CD4-positive, alpha-beta T cell treated with Interleukin-4 for 4 hours (primary cell): Measurements from ENCODE around the gene CCBE1.
"Not testable (repeated sequence)": the region's sequence is repeated elsewhere in the genome, so short reads cannot be mapped to it uniquely, and the experiment has no call there.

Experiments
- DNase-seq: peaks from one replicate; pipeline ENCODE4 v3.0.0-alpha.2; 2020

CCBE1 gene

DNA sequence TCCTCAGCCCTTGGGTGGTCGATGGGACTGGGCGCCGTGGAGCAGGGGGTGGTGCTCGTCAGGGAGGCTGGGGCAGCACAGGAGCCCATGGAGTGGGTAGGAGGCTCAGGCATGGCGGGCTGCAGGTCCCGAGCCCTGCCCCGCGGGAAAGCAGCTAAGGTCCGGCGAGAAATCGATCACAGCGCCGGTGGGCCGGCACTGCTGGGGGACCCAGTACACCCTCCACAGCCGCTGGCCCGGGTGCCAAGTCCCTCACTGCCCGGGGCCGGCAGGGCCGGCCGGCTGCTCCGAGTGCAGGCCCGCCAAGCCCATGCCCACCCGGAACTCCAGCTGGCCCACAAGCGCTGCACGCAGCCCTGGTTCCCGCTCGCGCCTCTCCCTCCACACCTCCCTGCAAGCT lies 16.9 kb upstream of the CCBE1 start:
- not testable (repeated sequence) for DNase-seq

DNA sequence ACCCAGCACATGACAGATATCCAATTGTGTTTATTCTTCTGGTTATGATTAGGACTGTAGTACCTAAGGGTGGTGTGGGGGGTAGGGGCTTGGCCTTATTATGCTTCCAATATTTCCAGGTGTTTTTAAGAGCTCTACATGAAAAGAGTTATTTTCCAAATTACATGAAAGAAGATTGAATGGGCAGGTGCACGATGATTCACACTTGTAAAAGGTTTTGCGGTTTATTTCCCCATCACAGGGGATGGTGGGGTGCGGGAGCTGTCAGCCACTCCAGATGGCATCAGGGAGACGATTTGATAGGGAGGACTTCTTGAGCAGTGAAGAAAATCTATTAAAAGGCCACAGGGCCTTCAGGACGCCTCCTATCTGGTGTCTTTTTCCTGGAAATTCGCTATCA lies 15.1 kb upstream of the CCBE1 start:
- no peak for DNase-seq

DNA sequence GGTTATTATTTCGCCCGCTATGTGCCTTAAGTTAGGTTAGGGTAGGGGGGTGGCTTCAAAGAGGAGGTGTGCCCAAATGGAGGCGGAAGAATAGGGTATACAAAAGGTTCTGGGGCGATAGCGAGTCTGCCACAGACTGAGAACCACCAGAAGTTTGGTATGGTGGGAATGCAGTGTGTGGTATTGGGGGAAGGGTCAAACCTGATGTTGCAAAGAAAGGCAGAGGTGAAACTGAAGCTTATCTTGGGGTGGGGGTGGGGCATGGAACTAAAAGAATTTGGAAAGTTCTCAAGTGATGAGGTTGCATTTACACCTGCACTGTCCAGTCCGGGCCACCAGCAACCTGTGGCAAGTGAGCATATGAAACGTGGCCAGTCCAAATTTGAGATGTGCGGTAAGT lies 11.8 kb upstream of the CCBE1 start:
- no peak for DNase-seq

DNA sequence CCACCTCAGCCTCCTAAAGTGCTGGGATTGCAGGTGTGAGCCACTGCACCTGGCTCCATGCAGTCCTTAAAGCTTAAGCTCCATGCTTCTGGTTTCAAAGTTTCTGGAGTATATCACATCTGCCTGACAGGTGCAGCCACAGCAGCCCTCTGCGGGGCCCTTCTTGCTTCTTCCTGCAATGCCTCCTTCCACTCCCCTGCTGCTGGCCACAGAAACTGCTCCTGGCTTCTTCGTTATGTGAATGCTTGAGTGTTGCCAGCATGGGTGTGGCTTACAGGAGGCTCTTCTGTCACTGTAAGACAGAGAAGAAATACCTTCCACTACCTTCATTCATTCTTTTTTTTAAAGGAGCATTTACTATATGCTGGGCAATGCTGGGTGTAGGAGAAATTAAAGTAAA lies 10.1 kb upstream of the CCBE1 start:
- no peak for DNase-seq

DNA sequence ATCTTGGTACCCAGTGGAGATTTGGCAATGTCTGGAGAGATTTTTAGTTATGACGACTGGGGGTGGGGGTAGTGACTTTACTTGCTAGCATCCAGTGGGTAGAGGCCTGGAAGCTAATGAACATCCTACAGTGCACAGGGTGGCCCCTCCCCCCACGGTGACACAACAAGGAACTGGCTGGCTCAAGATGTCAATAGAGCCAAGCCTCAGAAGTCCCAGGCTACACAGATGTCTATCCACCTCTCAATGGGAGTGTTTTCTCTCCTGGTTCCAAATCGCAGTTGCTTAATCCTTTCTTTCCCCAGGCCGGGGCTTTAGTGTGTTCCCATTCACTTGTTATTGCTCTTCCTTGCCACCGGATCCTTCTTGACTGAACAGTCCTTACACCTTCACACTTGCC lies 9.3 kb upstream of the CCBE1 start:
- no peak for DNase-seq

DNA sequence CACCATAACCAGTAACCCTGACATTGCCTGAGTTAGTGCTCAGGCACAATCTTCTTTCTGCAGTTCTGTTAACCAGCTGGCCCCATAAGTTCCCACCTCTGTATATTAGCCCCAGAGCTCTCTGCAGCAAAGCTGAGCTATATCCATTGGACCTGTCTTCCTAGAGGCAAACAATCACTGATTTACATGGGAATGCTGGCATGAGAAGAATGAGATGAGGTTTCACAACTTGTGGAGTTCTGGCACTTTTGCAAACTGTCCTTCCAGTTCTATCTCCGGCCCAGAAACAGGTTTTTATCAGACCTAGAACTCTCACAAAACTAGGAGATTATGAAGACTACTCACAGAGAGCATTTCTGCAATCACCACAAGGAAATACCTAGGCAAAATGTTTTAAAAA lies 7.9 kb upstream of the CCBE1 start:
- DNase-seq = no peak

DNA sequence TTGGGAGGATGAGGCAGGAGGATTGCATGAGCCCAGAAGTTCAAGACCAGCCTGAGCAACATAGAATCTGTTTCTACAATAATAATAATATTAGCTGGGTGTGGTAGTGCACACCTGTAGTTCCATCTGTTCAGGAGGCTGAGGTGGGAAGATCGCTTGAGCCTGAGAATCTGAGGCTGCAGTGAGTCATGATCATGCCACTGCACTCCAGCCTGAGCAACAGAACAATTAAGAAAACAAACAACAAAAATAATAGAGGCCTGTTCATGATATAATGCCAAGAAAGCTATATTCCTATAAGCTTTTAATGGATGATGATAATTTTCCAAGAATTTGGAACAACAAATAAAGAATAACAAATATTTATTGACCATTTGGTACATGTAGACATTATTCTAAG lies 6.9 kb upstream of the CCBE1 start:
- no peak for DNase-seq

DNA sequence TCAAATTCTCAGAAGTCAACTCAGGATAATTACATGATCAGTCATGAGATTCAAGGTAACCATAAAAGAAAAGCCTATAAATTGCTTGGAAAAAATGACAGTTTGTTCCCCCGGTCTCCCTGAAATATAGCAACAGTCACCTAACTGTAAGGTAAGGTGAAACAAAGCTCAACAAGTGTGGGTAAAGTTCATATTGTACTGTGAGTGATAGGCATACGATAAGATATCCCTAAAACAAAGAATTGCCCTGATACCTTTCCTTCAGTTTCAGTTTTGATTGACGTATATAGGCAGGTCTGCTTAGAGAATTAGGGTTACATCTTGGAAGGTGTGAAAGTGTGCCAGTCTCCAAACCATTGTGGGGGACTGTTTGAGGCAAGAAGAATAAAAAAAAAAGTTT lies 4.0 kb upstream of the CCBE1 start:
- no peak for DNase-seq

DNA sequence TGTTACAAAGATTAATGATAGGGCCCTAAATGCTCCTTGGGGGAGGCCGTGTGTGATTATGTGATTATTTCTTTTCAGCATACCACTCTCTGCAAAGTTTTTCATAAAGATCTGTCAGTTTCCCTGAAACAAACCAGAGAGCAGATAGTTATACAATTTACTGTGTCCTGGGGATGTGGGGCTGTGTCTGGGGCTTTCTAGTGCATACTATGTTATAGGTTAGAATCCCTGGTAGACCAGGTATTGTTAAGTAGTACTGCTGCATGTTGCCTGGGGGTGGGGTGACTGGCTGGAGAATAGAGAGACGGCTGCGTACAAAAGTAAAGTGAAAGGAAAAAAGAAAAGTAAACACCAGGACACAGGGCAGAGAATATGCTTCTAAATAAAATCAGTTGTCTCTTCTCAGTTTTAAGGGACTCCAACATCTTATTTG lies 3.3 kb upstream of the CCBE1 start:
- DNase-seq = no peak

DNA sequence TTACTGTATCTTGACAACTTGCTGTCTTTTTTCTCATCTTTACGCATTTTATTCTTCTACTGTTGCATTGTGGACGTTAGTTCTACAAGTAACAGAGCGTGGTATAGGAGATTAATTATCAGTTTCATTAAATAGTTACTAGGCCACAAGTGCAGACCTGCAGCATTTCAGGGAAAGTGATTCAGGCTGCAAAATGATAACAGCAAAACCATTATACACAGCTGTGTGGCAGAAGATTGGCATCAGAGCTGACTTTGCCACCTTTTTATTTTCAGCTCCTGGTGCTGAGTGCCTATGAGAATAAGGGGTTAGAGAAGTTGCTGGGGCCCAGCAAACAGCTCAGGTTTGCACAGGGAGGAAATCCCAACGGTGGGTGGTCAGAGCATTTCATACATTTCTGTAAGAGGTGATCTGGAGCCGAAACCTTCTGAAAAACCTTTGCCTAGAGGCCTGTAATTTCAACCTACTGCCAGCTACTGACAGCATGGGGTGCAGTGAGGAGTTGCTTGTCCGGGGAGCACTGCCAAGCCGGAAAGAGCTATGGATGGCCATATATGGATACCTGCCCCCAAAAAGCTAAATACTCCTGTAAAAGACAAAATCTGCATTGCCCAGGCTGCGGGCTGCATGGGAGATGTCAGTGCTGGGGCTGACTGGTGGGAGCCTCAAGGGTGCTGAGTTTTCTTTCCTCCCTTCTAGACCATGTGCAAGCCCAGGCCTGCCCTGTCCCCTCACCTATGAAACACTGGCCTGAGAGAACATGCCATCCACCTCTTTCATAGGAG lies 2.7 kb upstream of the CCBE1 start:
- no peak for DNase-seq

DNA sequence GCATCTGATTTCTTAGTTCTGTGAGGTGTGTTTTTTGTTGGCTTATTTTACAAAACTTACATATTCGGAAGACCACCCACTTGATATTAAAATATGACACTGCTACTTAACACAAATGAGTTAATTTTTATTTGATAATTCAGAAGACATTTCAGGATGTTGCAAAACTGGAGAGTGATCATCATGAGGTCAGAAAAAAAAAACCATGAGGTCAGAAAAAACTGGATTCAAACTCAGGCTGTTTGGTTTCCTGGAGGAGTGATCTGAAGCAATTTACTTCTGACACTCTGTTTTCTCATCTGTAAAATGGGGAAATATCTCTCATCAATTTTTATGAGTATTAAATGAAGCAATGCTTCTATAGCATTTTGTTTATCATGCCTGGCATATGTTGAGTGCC lies 1.8 kb upstream of the CCBE1 start:
- no peak for DNase-seq

DNA sequence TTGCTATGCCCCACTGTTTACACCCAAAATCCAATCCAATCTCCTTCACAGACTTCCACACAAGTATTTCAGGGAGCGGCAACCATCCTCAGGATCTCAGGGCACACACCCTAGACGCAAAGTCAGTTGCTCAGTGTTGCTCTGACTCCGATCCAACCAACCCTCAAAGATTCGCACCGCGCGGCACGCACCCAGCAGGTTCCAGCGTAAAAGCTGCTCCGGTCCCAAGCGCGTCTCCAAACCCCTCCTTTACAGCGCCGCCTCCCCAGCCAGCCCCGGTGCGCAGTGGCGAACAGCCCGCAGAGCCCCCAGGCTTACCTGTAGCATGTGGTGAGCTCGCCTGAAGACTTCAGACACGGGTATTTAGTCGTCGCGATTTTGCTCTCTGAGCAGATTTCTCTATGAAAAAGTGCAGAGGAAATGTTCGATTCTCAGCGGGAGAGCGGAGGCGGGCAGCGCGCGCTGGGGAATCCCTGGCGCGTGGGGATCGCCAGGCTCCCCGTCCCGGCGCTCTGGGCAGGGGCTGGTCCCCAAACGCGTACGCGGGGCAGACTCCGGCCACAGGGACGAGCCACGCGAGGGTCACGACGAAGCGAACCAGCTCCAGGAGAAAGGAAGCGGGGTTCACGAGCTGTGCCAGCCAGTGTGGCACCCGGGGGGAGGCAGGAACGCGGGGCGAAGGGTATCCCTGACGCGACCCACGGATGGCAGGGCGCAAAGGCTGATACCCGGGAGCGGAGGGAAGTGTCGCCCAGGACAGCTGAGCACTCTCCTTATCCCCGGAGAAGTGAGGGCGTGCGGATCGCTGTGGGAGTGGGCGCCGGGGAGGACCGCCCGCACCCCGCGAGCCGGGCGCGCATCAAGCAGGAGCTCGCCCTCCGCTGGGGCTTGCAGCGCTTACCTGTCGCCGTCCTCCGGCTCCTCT lies 650 bp downstream of the CCBE1 start:
- DNase-seq = no peak

DNA sequence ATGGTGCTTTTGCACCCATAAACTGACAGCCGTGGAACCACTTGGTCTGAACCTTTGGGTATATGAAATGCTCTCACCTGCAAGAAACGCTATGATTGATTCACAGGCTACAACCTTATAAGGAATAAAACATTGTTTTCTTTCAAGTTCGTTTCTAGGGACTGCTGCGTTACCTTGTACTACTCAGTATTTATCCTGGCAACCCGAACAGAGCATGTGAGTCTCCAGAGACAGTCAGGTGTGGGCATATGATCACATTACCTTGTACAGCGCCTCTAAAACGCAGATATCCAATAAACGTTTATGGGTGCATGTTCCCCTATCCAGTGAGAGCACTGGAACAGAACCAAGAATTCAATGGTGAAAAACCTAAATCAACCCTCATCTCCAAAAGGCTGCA lies 1.7 kb downstream of the CCBE1 start:
- no peak for DNase-seq

DNA sequence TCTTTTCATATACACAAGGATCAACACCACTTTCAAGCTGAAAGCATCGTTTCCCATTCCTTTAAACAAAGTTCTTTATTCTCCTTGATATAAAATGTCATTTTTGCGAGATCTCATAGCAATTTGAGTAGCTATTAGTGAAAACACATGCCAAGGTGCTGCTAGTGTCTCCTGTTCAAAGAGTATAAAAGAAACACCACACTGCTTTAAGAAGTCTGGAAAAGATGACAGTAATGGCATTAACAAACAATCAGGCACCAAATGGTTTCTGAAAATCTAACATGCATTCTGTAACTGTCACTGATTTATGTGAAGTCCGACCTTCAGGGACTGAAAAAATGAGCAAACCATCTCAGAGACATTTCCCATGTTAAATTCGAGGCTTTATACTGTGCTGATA lies 2.4 kb downstream of the CCBE1 start:
- DNase-seq = no peak

DNA sequence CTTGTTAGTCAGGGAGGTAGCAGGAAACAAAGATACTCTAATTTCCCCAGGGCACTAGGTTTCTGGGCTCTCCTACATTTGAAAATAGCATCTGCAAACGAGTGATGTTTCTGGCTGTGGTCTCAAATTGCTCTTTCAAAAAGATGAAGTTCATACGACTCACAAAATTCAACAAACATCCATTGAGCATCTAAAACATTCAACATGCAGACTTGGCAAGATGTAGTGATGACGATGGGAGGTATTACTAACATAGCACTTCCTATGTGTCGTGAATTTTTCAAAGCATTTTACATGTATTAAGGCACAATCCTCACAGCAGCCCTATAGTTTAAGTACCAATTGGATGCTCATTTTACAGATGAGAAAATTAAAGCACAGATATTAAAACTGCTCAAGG lies 5.2 kb downstream of the CCBE1 start:
- DNase-seq = no peak

DNA sequence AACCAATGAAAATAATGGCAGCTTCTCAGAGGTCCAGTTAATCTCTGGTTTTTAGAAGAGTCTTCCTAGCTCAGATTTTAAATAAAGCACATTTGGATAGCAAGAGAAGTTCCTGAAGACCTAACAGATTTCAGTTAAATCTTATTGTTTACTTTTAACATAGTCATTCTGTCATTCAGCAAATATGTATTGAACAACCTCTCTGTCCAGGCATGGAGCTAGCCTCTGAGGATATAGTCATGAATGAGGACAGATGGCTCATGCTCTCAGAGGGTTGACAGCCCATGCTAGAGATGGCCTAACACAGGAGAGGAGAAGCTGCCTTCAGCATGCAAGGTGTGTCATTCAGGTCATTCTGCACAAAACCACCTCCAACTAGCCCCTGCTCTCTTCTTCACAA lies 6.2 kb downstream of the CCBE1 start:
- no peak for DNase-seq

DNA sequence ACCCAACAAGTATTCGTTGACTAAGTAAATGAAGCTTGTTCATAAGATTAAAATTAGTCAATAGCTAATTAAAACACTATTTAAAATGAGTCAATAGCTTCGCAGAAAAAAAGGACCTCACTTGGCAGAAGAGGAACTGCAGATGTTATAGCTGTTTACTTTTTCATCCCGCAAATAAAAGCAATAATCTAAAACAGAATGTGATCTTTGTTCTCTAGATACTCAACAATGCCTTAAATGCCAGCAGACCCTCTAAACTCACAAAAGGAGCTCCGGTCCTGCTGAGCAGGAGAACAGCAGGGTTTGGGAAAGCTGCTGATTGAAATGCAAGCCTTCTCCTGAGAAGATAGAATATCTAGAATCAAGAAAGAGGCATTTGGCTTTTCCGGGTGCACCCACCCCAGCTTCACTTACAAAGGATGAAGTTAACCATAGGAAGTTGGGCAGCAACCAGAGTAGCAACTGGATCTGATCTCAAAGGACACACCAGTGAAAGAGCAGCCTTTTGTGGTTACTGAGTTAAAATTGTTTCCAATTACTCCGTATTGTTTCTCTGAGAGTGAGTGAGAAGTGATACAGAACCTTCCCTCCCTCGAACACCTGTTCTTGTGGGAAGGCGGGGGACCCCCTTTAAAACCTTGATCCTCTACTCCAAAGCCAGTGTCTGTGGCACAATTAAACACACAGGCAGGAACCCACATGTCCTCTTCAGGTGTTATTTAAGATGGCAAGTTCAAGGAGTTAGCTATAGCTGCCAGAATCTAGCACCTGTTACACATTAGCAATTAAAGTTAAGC lies 6.8 kb downstream of the CCBE1 start:
- DNase-seq = no peak

DNA sequence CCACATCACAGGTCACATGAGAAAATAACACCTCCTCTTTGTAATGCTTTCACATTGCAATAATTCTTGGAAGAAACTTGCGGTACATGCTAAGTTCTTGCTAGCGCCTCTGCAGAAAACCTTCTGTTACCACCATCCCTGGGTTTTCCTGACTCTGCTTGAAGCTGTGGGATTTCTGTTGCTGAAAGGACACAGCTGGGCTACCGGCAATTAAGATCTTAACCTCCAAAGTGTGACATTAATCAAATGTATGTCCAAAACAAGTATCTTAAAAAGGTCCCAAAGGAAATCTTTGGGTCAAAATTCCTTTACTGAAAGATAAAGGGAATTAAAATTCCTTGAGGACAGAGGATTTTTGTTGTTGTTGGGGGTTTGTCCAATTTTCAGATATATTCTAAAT lies 7.5 kb downstream of the CCBE1 start:
- no peak for DNase-seq

DNA sequence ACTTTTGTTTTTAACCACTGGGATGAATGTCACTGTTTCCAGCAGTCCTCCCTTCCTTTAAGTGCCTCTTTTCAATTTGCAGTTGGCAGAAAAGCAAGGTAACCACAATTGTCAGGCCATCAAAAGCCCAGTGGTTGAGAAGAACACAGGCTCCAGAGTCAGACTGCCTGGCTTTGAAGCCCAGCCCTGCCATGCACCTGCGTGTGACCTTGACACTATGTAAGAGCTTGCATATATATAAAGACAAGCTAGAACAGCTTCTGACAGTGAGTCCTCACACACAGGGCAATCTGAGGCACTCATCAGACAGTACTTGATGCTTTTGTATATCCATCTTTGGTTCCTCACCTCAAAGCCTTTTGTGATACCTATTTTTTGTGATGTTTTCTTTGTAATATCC lies 11.0 kb downstream of the CCBE1 start:
- no peak for DNase-seq

DNA sequence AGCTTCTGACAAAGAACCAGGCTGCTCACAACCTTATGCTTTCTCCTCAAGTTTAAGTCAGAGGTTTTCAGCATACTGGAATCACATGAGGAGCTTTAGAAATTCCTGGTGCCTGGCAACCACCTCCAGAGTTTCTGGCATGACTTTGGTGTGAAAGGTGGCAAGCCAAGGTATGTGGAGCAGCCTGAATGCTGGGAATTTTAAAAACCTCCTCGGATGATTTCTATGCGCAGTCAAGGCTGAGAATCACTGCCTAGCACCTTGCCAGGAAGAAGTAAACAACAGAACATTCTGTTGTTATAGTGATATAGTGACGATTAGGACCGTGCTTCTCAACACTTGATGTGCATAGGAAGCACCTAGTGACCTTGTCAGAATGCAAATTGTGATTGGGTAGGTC lies 11.7 kb downstream of the CCBE1 start:
- no peak for DNase-seq

DNA sequence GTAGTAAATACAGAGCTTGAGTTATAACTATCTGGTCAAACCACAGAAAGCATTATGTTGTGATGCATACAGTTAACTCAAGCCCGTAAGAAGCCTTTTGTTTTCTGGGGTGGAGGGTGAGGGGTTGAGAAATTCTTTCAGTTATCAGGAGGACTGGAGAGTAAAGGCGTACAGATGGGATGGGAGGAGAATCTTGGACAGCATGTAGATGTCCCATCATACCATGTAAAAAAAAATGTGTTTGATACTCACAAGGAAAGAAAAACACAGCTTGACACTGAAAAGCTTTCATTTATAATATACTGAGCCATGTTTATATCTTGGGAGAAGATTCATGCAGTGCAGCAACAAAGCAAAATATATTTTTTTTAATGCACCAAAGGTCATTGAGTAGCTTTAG lies 12.4 kb downstream of the CCBE1 start:
- DNase-seq = no peak

DNA sequence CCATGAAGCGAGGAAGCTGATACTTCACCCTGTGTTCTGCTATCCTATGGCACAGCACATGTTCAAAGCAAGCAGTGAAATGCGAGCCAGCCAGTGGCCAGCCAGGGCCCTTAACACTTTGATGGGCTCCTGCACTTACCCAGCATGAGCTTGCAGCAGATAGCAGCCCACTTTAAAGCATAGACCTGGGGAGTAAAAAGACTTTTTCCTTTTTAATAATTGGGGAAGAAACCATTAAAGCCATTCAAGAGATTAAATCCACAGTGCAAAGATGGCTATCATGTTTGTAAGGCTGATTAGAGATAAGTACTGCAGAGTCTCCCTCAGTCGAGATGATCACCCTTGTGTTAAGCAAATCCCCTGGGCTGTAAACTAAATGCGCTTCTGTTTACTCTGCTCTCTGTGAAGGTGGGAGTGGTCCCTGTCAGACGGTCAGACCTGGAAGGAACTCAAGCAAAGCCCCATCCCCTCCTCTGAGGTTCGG lies 15.7 kb downstream of the CCBE1 start:
- DNase-seq = no peak

DNA sequence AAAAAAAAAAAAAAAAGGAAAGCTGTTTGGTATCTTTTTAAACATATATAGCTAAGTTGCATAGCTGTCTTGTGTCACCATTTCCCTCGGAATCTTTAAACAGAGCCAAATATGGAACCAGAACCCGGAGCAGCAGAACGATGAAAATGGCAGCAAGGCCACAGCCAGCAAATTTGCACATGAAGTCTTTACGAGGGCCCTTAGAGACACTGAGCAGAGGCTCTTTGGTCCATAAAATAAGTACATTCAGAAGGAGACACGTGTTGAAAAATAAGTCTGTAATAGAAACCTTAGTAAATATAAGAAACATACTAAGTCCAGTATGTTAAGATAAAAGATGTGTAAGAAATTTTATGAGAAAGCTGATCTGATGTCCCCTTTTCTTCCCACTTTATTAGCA lies 16.2 kb downstream of the CCBE1 start:
- DNase-seq = no peak
